Neural progenitor cell (in vitro differentiated cells): ENCODE measurements around the gene TXNL4B.

ENCODE experiments used
- CTCF ChIP-seq: fragments of 200-600 bp; sonication (generic); IDR thresholded peaks from 2 replicates; pipeline ENCODE4 v1.5.1; 2017; ENCODE audit warnings: antibody characterized with exemption, mild to moderate bottlenecking
- EZH2 ChIP-seq: fragments of 200-600 bp; sonication (generic); IDR thresholded peaks from 2 replicates; pipeline ENCODE4 v1.6.1; 2017; ENCODE audit warnings: antibody characterized with exemption, mild to moderate bottlenecking, moderate library complexity
- EZH2phosphoT487 ChIP-seq: fragments of 200-600 bp; sonication (generic); IDR thresholded peaks from 2 replicates; pipeline ENCODE4 v1.6.1; 2017; ENCODE audit warnings: antibody characterized with exemption

- TF ChIP-seq CTCF (no peak), EZH2 (no peak), EZH2phosphoT487 (no peak)
Observed at GRCh38 chr16:72101195-72101594, 7.8 kb upstream of the TXNL4B start.
